GM12873 (cell line): Measurements from ENCODE around the gene SLC9A5.

Experiments used
- TF ChIP-seq, protein P1 (sequence below): IDR thresholded peaks from 2 replicates; pipeline ENCODE4 v1.5.1; 2012; ENCODE audit warnings: low read depth, mild to moderate bottlenecking, moderate library complexity, low read length, control low read depth; ENCODE audit not compliant: insufficient read depth; ENCODE audit errors: missing control alignments

The SLC9A5 gene

DNA sequence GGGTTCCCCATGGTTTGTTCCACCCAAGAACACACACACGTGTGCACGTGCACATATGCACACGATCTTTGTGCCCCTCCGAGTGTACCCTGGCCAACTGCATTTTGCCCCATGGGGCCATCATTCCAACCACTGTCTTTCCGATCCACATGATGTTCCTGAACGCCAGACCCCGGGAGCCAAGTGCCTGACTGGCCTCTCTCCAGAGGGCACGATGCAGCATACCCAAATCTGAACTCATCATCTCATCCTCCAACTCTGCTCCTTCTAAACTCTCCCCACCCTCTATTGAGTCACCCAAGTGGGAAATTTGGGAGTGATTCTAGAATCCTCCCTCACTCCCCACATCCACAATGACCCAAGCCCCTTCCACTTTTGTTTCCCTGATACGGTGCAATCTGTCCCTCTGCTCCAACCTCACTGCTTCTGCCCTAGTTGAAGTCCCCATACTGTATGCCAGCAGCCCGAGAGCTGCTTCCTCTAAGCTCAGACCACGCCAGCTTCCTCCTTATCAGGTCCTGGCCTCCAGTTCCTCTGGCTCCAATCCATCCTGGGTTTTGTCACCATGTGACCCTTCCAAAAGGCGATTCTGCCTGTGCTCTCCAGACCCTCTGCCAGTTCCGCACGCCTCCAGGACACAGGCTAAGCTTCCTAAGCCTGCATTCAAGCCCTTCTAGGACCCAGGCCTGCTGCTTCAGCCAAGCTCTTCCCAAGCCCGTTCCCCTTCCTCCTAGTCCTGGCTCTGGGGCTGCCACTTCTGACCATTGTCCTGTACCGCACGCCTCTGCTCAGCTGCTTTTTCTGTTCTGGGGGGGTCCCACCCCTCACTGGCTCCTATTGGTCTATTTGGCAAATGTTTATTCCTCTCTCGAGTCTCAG lies 31.9 kb upstream of the SLC9A5 start:
- TF ChIP-seq, protein P1, sequence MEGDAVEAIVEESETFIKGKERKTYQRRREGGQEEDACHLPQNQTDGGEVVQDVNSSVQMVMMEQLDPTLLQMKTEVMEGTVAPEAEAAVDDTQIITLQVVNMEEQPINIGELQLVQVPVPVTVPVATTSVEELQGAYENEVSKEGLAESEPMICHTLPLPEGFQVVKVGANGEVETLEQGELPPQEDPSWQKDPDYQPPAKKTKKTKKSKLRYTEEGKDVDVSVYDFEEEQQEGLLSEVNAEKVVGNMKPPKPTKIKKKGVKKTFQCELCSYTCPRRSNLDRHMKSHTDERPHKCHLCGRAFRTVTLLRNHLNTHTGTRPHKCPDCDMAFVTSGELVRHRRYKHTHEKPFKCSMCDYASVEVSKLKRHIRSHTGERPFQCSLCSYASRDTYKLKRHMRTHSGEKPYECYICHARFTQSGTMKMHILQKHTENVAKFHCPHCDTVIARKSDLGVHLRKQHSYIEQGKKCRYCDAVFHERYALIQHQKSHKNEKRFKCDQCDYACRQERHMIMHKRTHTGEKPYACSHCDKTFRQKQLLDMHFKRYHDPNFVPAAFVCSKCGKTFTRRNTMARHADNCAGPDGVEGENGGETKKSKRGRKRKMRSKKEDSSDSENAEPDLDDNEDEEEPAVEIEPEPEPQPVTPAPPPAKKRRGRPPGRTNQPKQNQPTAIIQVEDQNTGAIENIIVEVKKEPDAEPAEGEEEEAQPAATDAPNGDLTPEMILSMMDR = no peak

DNA sequence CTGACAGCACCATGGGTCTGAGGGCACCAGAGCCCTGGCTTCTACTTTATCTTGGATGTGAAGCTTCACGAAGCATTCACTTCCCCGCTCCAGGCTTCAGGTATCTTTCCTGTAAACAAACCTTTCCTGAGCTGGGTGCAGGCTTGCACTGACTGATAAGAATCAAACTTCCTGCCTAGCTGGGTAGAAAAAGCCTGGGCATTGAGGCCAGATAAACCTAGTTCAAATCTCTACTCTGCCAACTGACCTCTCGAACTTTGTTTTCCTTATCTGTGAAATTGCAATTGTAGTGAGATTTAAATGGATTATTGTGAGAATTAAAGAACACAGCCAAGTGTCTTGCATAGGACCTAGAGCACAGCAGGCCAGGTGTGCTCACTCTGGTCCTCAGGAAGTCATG lies 24.8 kb upstream of the SLC9A5 start:
- TF ChIP-seq, protein P1 = no peak

DNA sequence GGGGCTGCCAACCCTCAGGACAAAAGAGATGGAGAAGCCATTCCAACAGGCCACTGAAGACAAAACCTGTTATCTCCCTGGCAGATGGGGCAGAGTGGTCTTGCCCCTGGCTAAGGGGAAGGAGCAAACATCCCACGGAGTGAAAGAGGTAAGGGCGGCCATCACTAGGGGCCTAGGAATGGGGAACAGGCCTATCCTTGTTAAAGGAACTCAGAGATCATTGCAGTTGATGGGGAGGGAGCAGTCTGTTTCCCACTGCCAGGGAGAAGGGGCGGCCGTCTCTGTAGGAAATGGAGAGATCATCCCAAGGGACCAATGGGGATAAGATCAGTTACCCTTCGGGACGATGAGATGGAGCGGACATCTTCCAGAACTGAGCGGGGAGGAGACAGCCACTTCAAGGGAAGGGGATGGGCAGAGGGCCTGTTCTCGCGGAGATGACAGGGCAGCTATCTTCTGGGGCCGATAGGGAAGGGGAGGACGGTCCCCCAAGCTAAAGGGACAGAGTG lies 22.4 kb upstream of the SLC9A5 start:
- TF ChIP-seq, protein P1 = no peak

DNA sequence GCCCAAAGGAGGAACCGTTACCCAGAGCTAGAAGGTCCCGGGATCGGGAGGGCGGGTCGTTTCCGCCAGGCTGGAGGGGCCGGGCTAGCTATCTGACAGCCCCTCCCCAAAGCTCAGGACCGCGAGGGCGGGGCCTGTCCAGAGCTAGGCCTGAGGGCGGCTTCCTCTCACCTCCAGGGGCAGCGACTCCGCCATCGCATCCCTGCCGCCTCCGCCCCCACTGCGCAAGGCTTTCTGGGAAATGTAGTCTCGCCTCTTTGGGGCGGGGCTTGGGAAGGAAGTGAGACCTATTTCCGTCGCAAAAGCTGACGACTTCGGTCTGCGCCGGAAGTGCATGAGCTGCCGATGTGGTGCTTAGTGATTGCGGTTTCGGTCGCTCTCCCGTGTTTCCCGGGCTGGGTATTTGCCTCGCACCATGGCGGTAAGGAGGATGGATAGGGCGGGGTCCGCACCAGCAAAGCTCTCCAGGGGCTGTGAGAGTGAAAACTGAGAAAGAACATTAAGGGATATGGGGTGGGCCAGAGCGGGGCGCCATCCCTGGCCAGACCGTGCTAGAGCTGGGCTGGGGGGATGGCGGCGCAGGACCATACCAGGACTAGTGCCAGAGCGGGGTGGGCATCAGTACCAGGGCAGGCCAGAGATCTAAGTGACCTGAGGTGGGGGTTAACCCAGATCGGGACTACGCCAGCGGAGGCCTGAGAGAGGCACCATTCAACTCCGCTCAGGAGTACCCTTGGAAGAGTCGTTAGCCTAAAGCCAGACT lies 21.8 kb upstream of the SLC9A5 start, which contains the start of gene TMEM208:
Gene TMEM208 (plus strand): TSS at position 327 of the 763 bp plus-strand sequence. CDS start 89 bp downstream, at position 416.
- TF ChIP-seq, protein P1 = no peak

DNA sequence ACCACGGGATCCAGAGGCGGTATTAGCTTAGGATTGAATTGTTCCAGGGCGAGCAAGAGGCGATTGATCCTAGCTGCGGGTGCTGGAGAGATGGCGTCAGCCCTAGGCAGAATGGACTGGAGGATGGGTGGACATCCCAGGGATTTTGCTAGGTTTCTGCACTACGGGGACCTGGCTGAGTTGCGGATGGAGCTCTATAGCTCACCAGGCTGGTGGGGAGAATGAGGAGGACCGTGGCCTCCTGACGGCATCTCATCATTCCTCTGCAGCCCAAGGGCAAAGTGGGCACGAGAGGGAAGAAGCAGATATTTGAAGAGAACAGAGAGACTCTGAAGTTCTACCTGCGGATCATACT lies 21.2 kb upstream of the SLC9A5 start:
- TF ChIP-seq, protein P1 = no peak

DNA sequence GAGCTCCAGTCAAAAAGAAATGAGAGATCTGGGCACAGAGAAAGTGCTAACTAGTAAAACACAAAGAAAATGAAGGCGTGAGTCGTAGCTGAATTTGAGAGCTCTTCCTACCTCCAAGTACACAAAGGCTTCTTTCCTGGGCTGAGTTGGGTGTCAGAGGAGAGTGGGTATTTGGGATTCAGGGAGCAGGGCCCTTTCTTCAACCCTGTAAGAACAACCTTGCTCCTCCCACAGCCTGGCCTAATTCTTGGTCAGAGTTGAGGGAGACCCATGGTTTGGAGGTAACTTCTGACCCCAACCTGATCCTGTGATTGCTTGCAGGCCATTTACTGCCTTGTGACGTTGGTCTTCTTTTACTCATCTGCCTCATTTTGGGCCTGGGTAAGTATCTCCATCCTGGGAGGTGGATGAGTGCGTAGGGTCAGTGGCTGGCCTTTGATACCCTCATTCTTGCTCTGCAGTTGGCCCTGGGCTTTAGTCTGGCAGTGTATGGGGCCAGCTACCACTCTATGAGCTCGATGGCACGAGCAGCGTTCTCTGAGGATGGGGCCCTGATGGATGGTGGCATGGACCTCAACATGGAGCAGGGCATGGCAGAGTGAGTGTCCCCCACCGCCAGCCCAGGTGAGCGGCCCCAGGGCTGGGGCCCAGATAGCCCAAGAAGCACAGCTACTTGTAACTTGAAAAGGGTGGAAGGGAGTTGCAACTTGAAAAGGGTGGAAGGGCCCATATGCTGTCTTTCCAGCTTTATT lies 20.6 kb upstream of the SLC9A5 start:
- TF ChIP-seq, protein P1 = no peak
